GM21381 (cell line): ENCODE results near the gene SLC29A4.
"Not testable (repeated sequence)": the region's sequence is repeated elsewhere in the genome, so short reads cannot be mapped to it uniquely, and the experiment has no call there.

Experiments
- ATAC-seq: cut with Tn5 transposase; IDR thresholded peaks from one replicate; pipeline ENCODE4 v1.9.1; 2021; ENCODE audit warnings: mild to moderate bottlenecking, moderate library complexity; ENCODE audit not compliant: unreplicated experiment

Gene SLC29A4

DNA sequence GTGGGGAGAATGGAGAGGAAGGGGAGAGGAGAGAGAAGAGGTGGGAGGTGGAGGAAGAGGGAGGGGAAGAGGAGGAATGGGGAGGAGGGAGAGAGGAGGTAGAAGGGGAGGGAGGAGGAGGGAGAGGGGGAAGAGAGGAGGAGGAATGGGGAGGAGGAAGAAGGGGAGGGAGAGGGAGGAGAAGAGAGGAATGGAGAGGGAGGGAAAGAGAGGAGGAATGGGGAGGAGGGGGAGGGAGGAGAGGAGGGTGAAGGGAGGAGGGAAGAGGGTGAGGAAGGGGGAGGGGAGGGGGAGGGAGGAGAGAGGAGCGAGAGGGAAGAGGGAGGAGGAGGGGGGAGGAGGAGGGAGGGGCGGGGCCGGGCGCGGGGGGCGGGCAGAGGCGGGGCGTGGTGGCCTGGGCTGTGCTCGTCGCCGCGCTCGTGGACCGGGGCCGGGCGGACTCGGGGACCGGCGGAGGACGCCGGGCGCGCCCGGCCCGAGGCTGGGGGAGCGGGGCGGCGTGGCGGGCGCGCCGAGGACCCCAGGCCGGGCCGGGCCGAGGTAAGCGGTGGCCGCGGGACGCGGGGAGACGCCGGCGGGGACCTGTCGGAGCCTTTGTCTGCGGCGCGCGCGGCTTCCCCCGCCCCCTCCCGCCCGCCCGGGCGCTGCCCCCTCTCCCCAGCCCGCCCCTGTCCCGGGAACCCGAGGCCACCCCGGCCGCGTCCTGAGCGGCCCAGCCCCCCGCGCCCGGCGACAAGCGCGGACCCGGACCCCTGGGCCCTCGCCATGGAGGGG is at the start of gene SLC29A4:
Gene SLC29A4 (plus strand): TSS at position 401 of the 774 bp plus-strand sequence. CDS start 4,874 bp downstream, outside the sequence.
- ATAC-seq = no peak

GRCh38 chr7:5234852-5235831 is 47.6 kb upstream of the SLC29A4 start:
- no peak for ATAC-seq

DNA sequence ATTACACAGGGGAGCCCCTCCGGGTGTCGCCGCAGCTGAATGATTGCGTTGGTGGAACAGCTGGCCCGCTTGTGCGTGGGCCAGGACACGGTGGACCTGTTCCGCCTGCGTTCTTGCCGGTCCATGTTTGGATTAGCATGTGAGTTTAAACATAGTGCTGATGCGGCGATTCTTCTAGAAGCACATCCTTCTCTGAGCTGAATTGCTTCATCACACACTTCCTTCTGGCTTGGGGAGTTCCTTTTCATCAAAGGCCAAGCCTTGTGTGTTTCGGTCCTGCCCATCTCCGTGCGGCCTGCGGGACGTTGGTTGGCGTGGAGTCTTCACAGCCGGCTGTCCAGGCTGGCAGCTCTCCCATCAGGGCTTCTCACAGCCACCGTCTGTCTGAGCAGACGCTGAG is 45.5 kb upstream of the SLC29A4 start:
- ATAC-seq = no peak

DNA sequence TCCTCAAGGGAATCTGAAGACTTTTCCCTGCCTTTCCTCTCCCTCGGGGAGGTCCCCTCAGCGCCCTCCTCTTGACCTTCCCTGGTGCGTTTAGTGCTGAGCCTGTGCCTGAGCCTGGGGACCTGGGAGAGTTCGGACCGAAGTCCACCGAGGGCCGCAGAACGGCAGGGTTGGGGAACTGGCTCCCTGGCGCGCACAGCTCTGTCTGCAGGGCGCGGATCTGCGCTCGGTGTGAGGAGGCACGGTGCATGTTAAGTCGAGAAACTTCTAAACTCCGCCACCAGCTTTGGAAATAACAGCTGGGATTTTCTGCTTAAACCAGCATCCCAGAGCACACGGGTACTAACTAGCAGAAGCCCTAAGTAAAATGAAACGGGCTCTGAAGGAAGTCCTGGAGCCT is 44.2 kb upstream of the SLC29A4 start:
- no peak for ATAC-seq

GRCh38 chr7:5243261-5243660 is 39.5 kb upstream of the SLC29A4 start:
- no peak for ATAC-seq

DNA sequence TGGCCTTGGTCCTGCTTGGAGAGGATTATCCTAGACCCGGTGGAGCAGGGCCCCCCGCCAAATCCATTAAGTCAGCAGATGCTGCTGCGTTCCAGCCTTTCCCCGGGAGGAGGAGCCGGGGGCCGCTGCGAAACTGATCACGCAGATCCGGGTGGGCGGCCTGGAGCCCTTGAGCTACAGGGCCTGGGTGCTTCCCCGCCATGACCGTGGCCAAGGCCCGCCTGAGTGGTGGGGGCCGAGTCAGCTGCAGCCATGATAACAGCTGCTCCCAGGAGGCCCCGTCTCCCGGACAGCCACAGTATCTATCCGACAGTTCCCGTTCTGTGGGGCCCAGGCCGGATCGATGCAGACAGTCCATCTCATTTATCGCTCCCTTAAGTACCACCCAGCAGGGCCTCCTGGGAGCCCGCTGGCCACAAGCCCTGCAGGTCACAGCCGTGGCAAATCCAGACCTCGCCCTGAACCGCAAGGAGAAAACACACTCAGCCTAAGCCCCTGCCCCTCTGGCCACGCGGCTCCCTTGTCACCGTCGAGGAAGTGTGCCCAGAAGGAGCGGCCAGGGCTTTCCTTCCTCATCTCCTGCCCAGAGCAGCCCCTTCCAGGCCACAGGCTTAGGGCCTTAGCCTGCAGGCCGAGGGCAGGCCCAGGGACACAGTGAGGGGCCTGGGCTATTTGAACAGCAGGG is 34.4 kb upstream of the SLC29A4 start:
- no peak for ATAC-seq

- not testable (repeated sequence) for ATAC-seq
These were observed 32.0 kb upstream of the SLC29A4 start for GRCh38 chr7:5250787-5251186.

- not testable (repeated sequence) for ATAC-seq
These were observed 29.2 kb upstream of the SLC29A4 start for GRCh38 chr7:5253529-5253928.

- not testable (repeated sequence) for ATAC-seq
These were observed 28.4 kb upstream of the SLC29A4 start for GRCh38 chr7:5254371-5254770.

DNA sequence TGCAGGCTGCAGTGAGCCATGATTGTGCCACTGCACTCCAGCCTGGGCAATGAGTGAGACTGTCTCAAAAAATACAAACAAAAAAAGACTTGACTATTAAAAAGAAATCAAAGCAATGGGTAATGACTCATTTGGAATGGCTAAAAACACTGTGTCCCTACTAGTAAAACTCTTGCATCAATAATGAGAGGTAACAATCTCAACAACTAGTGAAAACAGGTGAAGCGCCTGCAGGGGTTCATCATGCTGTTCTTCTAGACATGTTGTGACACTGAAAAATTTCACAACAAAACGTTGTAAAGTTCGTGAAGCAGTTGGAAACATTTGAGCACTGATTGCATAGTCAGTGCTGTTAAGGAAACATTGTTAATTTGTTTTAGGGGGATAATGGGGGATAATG is 26.9 kb upstream of the SLC29A4 start:
- no peak for ATAC-seq

DNA sequence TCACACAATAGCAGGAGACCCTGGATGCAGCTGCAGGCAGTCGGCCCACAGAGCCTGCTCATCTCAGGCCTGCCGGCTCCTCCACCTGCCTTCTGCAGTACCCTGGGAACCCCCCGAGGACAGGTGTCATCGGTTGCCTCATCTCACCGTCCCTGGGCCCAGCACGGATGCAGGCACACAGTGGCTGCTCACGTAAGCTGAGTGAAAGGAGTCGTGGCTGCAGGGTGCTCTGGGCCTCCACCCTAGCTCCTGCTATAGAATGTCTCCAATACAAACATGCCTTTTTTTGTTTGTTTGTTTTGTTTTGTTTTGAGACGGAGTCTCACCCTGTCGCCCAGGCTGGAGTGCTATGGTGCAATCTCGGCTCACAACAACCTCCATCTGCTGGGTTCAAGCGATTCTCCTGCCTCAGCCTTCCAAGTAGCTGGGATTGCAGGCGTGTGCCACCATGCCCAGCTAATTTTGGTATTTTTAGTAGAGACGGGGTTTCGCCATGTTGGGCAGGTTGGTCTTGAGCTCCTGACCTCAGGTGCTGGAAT is 22.1 kb upstream of the SLC29A4 start:
- not testable (repeated sequence) for ATAC-seq

DNA sequence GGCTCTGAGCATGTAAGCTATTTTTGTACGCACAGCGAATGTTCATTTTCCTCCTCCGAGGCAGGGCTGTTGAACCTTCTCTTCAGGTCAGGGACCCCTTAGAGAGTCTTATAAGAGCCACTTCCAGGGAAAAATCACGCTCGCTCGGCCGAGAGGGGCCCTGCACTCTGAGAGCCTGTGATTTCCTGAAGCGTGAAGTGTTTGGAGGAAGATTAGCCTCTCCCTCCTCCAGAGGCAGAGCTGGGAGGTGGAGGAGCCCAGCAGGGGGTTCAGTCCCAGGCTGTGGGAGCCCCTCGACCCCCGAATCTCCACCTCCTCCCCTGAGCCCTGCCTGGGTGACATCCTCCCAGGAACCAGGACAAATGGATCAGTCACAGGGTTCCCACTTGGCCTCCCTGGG is 19.7 kb upstream of the SLC29A4 start:
- ATAC-seq = not testable (repeated sequence)

DNA sequence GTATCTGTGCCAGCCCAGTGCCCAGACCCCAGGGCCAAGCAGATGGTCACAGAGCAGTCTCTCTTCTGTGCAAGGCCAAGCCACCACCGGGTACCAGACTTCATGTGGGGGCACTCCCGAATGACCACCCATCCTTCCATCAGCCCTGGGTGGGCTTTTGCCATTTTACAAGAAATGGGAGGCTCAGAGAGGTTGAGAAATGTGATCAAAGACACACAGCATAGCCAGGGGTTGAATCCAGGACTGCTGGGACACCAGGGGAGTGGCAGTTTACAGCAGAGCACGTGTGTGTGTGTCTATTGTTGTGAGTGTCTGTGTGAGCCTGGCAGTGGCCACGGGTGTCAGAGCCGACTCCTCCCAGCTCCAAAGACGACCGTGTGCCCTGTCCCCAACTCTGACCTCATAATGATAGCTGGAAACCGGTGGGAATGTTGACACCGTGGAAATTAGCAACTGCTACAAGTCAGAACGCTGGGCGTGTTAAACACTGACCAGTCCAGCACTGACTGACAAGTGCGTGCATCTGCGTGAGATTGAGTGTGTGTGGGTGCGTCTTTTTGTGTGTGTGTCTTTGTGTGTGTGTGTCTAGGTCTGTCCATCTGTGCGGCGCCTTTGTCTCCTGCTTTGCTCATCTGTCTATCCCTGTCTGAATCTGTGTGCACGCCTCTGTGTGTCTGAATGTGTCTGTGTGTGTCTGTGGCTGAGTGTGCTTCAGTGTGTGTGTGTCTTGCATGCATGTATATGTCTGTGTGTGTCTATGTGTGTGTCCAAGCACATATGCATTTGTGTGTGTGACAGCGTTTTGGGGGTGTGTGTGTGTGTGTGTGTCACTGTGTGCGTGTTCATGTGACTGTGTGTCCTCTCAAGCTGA is 17.2 kb upstream of the SLC29A4 start:
- ATAC-seq = no peak

DNA sequence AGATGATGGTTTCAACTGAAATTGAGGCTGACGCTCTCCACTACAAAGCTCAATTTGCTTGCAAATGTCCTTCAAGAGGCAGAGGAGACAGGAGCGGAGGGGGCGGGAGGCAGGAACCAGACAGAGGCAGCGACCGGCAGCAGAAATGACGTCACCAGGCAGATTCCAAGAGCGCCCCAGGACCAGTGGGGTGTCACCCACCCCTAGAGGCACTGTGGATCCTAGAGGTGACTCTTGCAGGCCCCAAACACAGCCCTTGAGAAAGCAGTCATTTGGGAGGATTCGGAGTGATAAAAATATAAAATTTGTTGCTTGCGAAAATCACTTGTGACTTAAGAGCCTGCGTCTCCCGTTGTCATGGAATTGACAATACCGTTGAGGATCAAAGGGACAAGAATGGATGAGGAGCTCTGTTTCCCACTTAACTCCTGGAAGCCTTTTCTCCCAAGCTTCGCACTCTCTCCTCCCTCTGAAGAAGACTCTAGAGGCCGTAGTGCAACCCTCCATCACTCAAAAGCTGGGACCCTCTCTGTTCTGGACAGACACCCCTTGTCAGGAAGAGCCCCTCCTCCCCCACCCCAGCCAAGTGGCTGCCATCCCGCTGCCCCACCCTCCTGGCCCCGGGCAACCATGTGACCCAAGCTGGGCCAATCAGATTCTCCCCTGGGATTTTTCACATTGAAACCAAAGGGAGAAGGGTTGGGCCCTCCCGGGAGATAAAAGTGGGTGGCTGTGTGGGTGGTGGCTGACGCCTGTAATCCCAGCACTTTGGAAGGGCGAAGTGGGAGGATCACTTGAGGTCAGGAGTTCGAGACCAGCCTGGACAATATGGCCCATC is 16.3 kb upstream of the SLC29A4 start:
- ATAC-seq = no peak

DNA sequence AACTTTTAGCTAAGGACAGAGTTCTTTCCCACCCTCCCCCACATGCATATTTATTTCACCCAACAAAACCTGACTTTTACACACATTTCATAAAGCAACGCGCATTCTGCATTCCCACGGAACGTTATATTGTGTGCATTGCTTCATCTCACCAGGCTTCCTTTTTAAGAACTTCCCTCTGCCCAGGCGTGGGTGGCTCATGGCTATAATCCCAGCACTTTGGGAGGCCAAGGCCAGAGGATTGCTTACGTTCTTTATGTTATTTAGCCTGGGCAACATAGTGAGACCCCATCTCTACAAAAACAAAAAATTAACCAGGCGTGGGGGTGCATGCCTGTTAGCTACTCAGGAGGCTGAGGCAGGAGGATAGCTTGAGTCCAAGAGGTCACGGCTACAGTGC is 14.9 kb upstream of the SLC29A4 start:
- not testable (repeated sequence) for ATAC-seq

DNA sequence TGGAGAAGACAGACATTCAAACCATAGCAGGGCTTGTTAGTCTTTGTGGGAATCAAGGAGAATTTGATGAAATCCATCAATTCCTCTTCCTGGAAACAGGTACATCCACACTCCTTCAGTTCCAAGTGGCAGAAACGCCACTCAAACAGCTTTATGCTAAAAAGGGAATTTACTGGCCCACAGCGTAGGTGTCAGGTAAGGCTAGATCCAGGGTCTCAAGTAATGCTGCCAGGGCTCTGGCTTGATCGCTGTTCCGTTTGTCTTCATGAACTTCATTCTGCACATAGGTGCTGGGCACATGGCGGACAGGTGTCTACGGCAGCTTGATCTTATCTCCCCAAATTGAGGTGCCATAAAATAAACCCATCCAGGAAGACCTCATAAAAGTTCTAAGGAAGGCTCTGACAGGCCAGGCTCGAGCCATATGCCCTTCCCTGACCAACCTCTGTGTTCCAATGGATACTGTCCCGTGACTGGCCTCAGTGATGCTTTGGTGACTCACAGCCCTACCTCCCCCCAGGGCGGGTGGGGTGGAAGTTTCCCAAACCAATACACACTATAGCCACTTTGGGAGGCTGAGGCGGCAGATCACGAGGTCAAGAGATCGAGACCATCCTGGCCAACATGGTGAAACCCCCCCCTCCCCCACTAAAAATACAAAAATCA is 12.6 kb upstream of the SLC29A4 start:
- not testable (repeated sequence) for ATAC-seq

- ATAC-seq = no peak
These were observed 12.0 kb upstream of the SLC29A4 start for GRCh38 chr7:5270788-5271187.

- not testable (repeated sequence) for ATAC-seq
These were observed 8.8 kb upstream of the SLC29A4 start for GRCh38 chr7:5273831-5274405.
